Measurements from ENCODE around the gene WBP2NL.

WBP2NL gene

DNA sequence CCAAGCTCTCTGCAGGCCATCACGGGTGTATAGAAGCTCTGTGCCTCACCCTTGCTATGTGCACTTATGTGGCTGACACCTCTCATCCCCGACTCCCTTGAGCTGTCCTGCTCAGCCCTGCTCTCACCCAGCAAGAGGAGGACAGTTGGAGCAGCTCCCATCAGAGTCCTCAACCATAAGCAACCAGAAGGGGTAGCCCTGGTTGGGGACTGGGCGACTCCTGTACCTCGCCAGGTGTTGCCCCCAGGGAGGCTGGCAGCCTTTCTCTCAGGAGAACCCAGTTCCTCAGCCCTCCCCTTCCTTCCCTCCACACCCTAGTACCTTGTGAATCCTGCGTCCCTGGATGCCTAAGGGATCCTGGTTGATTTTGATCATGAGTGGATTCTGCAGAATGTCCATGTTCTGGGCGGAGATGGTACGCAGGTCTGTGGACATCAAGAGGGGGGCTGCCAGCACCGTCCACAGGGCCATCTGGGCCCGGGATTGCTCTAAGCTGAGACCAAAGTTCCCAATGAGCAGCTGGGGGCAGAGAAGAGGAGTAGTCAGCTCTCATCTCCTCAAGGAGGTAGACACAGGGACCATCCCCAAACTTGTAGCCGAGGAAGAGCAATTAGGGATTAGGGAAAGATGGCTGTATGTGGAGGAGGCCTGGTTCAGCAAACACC is 64.0 kb downstream of the WBP2NL start:
- no peak for TF ChIP-seq ZFX (IDR thresholded peaks at IDR 0.05)
- TF ChIP-seq, protein P1, sequence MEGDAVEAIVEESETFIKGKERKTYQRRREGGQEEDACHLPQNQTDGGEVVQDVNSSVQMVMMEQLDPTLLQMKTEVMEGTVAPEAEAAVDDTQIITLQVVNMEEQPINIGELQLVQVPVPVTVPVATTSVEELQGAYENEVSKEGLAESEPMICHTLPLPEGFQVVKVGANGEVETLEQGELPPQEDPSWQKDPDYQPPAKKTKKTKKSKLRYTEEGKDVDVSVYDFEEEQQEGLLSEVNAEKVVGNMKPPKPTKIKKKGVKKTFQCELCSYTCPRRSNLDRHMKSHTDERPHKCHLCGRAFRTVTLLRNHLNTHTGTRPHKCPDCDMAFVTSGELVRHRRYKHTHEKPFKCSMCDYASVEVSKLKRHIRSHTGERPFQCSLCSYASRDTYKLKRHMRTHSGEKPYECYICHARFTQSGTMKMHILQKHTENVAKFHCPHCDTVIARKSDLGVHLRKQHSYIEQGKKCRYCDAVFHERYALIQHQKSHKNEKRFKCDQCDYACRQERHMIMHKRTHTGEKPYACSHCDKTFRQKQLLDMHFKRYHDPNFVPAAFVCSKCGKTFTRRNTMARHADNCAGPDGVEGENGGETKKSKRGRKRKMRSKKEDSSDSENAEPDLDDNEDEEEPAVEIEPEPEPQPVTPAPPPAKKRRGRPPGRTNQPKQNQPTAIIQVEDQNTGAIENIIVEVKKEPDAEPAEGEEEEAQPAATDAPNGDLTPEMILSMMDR (conservative IDR thresholded peaks at IDR 0.05) = no peak
- H3K27ac ChIP-seq = no peak overlapping the region

DNA sequence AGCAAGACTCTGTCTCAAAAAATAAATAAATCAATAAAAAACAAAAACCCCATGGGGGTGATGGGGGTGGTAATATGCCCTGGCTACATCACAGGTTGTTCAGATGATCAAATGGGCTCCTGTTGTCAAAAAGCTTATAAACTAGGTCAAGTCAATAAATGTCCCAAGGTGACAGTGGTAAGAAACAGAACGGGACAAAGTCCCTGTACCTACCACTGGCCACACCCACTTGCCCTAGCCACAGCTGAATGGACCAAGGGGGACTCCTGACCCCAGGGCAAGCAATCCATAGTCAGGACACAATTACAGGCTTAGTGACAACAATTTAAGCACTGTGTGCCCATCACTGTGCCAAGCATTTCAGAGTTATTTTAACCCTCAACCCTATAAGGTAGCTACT is 66.0 kb downstream of the WBP2NL start:
- TF ChIP-seq, protein P1 (conservative IDR thresholded peaks at IDR 0.05) = no peak
- TF ChIP-seq ZFX (IDR thresholded peaks at IDR 0.05) = no peak
- no peak overlapping the region for H3K27ac ChIP-seq

DNA sequence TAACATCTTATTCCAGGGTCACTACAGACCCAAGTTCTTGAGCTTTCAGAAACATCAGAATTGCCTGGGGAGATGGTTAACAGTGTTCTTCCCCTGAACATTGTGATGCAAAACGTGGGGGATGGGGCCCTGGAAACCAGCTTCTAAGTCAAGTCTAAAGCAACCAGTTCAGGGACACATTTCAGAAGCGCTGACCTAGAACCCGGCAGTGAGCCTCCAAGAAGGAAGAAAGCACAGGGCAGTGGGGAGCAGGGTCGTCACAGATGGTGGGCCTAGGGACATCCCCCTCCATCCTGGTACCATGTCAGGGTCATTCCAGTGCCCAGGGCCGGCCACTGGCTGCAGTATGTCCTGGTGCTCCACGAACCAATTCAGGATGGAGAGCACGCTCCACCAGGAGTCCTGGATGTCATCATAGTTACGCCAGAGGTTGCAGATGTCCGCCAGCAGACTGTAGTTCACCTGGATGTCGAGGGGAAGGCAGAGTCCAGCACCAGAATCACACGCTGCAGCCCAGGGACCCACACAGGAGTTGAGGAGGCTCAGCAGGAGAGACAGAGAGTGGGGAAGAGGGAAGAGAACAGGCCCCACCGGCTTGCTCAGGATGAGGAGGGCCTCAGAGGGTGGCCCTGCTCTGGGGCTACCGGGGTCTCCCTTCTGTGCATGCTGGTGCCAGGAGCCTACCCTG is 67.0 kb downstream of the WBP2NL start:
- H3K27ac ChIP-seq = no peak overlapping the region
- no peak for TF ChIP-seq ZFX (IDR thresholded peaks at IDR 0.05)
- TF ChIP-seq, protein P1 (conservative IDR thresholded peaks at IDR 0.05) = no peak

DNA sequence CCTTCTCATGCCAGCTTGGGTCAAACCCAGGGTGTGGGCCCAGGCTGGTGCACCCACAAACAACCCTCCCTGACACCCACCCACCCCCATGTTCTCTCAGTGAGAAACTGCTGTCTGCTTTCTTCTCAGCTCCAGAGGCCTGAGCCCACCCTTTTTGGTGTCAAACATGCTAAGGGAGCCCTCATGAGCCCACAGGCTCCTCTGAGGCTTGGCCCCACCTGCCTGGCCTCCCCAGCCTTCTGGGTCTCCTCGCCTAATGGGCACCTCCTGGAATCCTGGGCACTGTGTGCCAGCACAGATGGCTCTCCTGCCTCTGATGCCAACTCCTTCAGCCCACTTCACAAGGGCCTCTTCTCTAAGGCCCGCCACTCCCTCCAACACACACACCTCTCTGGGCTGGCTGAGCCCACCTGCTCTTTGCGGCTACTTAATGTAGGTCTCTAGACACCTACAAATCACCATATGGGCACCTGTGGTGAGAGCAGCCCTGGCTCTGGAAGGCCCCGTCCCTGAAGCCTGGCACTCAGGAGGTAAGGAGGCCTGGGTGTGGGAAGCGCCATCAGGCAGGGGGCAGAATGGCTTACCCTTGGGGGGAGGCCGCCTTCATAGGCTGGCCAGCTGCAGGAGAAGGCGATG is 67.7 kb downstream of the WBP2NL start:
- TF ChIP-seq, protein P1 (conservative IDR thresholded peaks at IDR 0.05) = no peak
- TF ChIP-seq ZFX (IDR thresholded peaks at IDR 0.05) = no peak
- no peak overlapping the region for H3K27ac ChIP-seq

DNA sequence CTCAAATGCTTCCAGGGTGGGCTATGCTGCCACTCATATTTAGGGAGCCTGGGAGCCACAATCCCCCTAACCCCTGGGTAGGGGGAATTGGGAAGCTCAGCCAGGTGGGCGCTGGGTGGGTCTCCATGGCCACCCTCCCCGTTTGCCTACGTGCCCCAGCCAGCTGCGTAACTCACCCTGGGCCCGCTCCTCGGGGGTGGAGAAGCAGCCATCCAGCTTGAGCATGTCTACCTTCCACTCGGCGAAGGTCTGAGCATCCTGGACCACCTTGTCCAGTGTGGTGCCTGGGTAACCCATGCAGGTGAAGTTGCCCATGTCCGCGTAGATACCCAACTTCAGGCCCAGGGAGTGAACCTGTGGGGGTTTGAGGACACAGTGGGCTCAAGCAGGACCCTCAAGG is 68.3 kb downstream of the WBP2NL start:
- no peak for TF ChIP-seq ZFX (IDR thresholded peaks at IDR 0.05)
- TF ChIP-seq, protein P1 (conservative IDR thresholded peaks at IDR 0.05) = no peak
- no peak overlapping the region for H3K27ac ChIP-seq

DNA sequence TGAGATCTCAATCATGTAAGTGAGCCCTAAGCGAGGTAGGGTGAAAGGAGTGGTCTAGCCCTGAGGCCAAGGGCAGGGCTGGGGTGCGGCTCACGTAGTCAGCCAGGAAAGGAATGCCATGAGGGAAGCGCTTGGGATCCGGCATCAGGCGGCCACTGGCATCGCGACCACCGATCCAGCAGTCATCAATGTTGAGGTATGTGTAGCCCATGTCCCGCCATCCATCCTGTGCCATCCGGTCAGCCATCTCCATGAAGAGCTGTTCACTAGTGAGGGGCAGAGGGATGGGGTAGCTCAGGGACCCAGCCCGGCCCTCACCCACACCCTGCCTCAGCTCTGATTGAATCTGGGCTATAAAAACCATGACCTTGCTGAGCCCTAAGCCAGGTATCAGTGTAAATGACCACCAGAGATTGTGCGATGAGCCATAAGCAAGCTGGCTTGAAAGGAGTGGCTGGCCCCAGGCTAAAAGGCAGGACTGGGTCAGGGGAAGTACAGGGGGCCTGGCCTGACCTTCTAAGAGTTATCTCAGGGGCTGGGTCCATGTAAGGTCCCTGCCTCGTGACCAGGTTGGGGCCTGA is 69.2 kb downstream of the WBP2NL start:
- TF ChIP-seq, protein P1 (conservative IDR thresholded peaks at IDR 0.05) = no peak
- no peak for TF ChIP-seq ZFX (IDR thresholded peaks at IDR 0.05)
- H3K27ac ChIP-seq = no peak overlapping the region

DNA sequence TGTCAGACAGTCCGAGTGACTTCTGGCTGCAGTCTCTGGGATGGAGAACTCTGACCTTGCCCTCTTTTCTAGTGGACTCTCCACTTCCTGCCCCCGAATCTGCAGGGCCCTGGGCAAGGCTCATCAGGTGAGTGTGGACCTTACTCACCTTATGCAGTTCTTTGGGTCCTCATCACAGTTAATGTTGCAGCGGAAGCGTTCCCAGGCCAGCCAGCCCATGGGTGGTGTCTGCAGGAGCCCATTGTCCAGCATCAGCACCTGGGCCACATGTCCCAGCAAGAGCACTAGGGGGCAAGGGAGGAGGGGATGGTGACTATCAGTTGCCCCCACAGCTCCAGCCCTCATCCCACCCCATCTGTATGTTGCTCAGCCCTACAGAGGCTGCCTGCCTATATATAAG is 69.7 kb downstream of the WBP2NL start:
- TF ChIP-seq, protein P1 (conservative IDR thresholded peaks at IDR 0.05) = no peak
- TF ChIP-seq ZFX (IDR thresholded peaks at IDR 0.05) = no peak
- H3K27ac ChIP-seq = no peak overlapping the region
